ENCODE measurements around the gene OR51S1. TPM values are rescaled to one million over a fixed set of nuclear protein-coding genes. Genes with fewer than 3 reads are reported as not detected.
"Not testable (repeated sequence)": the region's sequence is repeated elsewhere in the genome, so short reads cannot be mapped to it uniquely, and the experiment has no call there.

The OR51S1 gene
- total RNA-seq, 1 donor from 2014 or later, result not detected

DNA sequence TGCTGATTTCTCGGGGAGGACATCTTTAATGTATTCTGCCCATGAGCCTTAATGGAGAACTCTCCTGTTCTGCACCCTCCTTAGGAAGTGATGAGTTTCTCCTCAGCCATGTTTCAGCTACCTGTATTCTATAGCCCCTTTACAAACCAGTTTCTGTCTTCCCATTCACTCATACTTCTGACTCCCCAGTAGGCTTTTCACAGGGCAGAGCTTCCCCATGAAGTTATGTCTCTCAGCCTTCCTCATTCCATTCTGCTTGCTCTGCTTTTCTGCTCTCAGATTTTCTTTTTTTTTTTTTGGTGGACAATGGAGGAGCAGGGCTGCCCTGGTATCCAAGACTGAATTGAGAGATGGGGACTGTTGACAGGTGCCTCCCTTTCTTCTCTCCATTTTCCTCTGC lies 40.5 kb downstream of the OR51S1 start:
- no peak for DNase-seq (ENCODE audit: low read depth)

DNA sequence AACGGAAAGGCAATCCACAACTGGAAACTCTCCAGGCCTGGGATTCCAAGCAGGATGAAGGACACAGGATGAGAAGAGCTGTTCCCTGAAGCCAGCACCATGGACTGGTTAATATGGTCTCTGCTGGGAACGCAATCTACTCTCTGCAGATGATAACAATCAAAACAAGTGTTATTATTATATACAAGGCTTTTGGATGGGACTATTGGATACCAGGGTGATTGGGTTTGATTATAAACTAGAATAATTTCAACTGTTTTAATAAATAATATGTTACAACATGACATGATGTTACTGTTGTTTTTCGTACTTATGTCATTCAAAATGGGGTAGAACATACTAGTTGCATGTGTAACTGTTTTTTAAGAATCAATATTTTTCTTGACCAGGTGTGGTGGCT lies 44.7 kb downstream of the OR51S1 start, which contains the start of gene OR52R1:
Gene OR52R1 (minus strand): TSS at position 101 of the 400 bp plus-strand sequence. CDS start 0 bp downstream, at position 101.
- DNase-seq (ENCODE audit: low read depth), result no peak

DNA sequence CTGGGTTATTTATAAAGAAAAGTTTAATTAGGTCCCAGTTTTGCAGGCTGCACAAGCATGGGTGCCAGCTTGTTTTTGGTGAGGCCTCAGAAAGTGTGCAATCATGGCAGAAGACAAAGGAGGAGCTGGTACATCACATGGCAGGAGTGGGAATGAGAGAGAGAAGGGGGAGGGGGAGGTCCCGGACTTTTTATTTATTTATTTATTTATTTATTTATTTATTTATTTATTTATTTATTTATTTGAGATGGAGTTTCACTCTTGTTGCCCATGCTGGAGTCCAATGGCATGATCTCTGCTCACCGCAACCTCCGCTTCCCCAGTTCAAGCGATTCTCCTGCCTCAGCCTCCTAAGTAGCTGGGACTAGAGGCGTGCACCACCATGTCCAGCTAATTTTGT lies 47.7 kb downstream of the OR51S1 start:
- DNase-seq (ENCODE audit: low read depth), result not testable (repeated sequence)

DNA sequence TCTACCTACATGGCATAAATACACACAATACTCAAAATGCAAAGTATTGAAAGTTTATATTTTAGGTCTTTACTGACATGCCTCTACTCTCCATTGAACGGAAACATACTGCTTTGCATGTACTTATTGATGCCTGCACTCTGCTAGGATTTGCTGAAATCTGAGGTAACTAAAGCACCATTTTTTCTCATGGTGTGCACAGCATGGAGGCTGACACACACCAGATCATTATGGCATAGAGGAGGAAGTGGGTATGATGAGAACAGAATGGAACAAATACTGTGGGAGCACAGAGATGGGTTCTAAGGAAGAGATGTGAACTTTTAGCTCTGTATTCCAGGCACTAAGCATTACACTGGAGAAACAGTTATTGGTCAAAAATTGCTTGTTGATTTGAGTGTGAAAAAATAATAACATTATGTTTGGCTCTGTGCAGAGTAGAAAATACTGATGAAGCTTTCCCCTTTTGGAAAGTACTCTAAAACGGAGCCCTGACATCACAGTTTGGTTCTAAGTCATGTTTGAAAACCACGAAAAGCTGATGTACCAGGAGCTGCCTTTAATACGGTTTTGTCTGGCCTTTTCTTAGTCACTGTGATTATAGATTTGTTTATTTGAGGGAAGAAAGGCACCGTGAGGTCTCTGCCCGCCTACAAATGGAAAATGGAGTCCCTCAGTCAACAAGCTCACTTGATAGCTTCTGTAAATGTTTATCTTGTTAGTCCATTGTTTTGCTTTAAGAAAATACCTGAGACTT lies 50.4 kb downstream of the OR51S1 start:
- no peak for DNase-seq (ENCODE audit: low read depth)

Other genes starting within 250 kb of the OR51S1 start
- gene TRIM68, start 241.0 kb downstream of the OR51S1 start, total RNA-seq, result 10.4 and 24.4 TPM in 2 replicates
- gene OR51D1, start 211.7 kb downstream of the OR51S1 start, total RNA-seq, result not detected in 2 replicates
- gene OR51E1, start 205.2 kb downstream of the OR51S1 start, total RNA-seq, result not detected in 2 replicates
- gene OR51E2, start 151.4 kb downstream of the OR51S1 start, total RNA-seq, result not detected in 2 replicates
- not detected in 2 replicates for gene MMP26, start 144.4 kb downstream of the OR51S1 start, total RNA-seq
- gene OR51F1, start 79.3 kb downstream of the OR51S1 start, total RNA-seq, result not detected in 2 replicates
- not detected in 2 replicates for gene OR52R1, start 44.8 kb downstream of the OR51S1 start, total RNA-seq
- not detected in 2 replicates for gene OR51F2, start 27.9 kb downstream of the OR51S1 start, total RNA-seq
- gene OR51T1, start 32.7 kb upstream of the OR51S1 start, total RNA-seq, result not detected in 2 replicates
- gene OR51A7, start 54.6 kb upstream of the OR51S1 start, total RNA-seq, result not detected in 2 replicates
- gene OR51G2, start 70.1 kb upstream of the OR51S1 start, total RNA-seq, result not detected in 2 replicates
- not detected in 2 replicates for gene OR51G1, start 75.1 kb upstream of the OR51S1 start, total RNA-seq
- not detected in 2 replicates for gene OR51A4, start 98.4 kb upstream of the OR51S1 start, total RNA-seq
- gene OR51A2, start 106.5 kb upstream of the OR51S1 start, total RNA-seq, result not detected in 2 replicates
- gene OR51L1, start 145.6 kb upstream of the OR51S1 start, total RNA-seq, result not detected in 2 replicates
- not detected in 2 replicates for gene OR52J3, start 197.3 kb upstream of the OR51S1 start, total RNA-seq
- not detected in 2 replicates for gene OR52E2, start 210.4 kb upstream of the OR51S1 start, total RNA-seq
- gene OR52E1, start 220.4 kb upstream of the OR51S1 start, total RNA-seq, result not detected in 2 replicates